Esophagus (tissue), 2 donors: ENCODE measurements around the gene PCDHGA6. TPM values are rescaled to one million over a fixed set of nuclear protein-coding genes. Genes with fewer than 3 reads are reported as not detected.
A peak's percentile ranks its signal among the peaks of the same experiment; 100 is the strongest.
"Not testable (repeated sequence)": the region's sequence is repeated elsewhere in the genome, so short reads cannot be mapped to it uniquely, and the experiment has no call there.

Experiments
- H3K27ac ChIP-seq, 2 donors: one replicate each; pipeline ENCODE4 v1.5.1; 2013; ENCODE audit warnings: low read depth in 2 of 2, mild to moderate bottlenecking in 2 of 2, inconsistent platforms in 1 of 2, low read length in 1 of 2, moderate library complexity in 1 of 2
- H3K27me3 ChIP-seq, 2 donors: one replicate each; pipeline ENCODE4 v1.6.1; 2013; ENCODE audit warnings: low read length in 2 of 2, control low read depth in 1 of 2, mild to moderate bottlenecking in 1 of 2; ENCODE audit not compliant: insufficient read depth in 2 of 2, control insufficient read depth in 1 of 2
- H3K36me3 ChIP-seq, 2 donors: one replicate each; pipeline ENCODE4 v1.6.1; 2013; ENCODE audit warnings: low read length in 1 of 2; ENCODE audit not compliant: control insufficient read depth in 2 of 2, insufficient read depth in 2 of 2
- H3K4me1 ChIP-seq, 2 donors: one replicate each; pipeline ENCODE4 v1.6.1; 2013; ENCODE audit warnings: low read length in 1 of 2; ENCODE audit not compliant: control insufficient read depth in 2 of 2, insufficient read depth in 2 of 2
- H3K4me3 ChIP-seq, 2 donors: one replicate each; pipeline ENCODE4 v1.5.1; 2013; ENCODE audit warnings: low read length in 2 of 2, mild to moderate bottlenecking in 2 of 2, low read depth in 1 of 2, moderate library complexity in 1 of 2
- H3K9me3 ChIP-seq, 2 donors: one replicate each; pipeline ENCODE4 v1.6.1; 2013; ENCODE audit warnings: mild to moderate bottlenecking in 2 of 2, low read depth in 1 of 2, low read length in 1 of 2, moderate library complexity in 1 of 2; ENCODE audit not compliant: control insufficient read depth in 2 of 2, insufficient read depth in 1 of 2
- WGBS, 2 donors: extraction: QIAGEN DNeasy Blood & Tissue Kit; methylation state at CpG; one replicate each; pipeline ENCODE4 v1.1.7; 2013; 5-methylcytosine and 5-hydroxymethylcytosine counted together
- polyA plus RNA-seq, 2 donors: library from polyadenylated mRNA; stranded (reverse); fragments of 200-250 nt; gene quantifications; one replicate each; pipeline ENCODE4 v1.2.3, GENCODE V29; 2013
- donor health status: healthy with polysubstance abuse.
- donor health status: Bipolar disorder and iron deficiency.

Gene PCDHGA6
- polyA plus RNA-seq: under 1 TPM; 0.36 to 0.63 TPM

- Histone ChIP-seq H3K4me1 (peaks cover 3% of the 10 kb centered on the region in 2 donors), H3K27me3 (peaks cover 0 to 8% of the 10 kb centered on the region in 2 donors), H3K9me3 (peaks cover 42 to 62% of the 10 kb centered on the region in 2 donors), H3K27ac (no peak within 1 kb of the TSS), H3K36me3 (no peaks in the 10 kb centered on the region), H3K4me3 (no peak within 1 kb of the TSS)
- 19 to 25% methylated on average over 27 of the region's 27 CpGs for WGBS, 2 donors
Observed at GRCh38 chr5:141373673-141374317, at the start of gene PCDHGA6. PCDHGA6 (plus strand) TSS chr5:141373891; CDS start chr5:141374084, 193 bp downstream.

- no peaks in the 10 kb centered on the region for H3K4me1 ChIP-seq
- peak overlapping the region; percentile 35 to 44 for H3K4me3 ChIP-seq
- WGBS, 2 donors: 16% methylated on average over 27 of the region's 27 CpGs
- no peaks in the 10 kb centered on the region for H3K27me3 ChIP-seq
- no peaks in the 10 kb centered on the region for H3K36me3 ChIP-seq
- peaks cover 5 to 26% of the 10 kb centered on the region in 2 donors for H3K9me3 ChIP-seq
- no peak overlapping the region for H3K27ac ChIP-seq
Observed at GRCh38 chr5:141326088-141326854, 47.4 kb upstream of the PCDHGA6 start.

- H3K27ac ChIP-seq: no peak overlapping the region
- 68 to 85% methylated on average over 8 of the region's 8 CpGs for WGBS, 2 donors
- H3K4me3 ChIP-seq: no peak overlapping the region
- peaks cover 12 to 36% of the 10 kb centered on the region in 2 donors for H3K9me3 ChIP-seq
- H3K4me1 ChIP-seq: no peaks in the 10 kb centered on the region
- peaks cover 0 to 4% of the 10 kb centered on the region in 2 donors for H3K27me3 ChIP-seq
- no peaks in the 10 kb centered on the region for H3K36me3 ChIP-seq
Observed at GRCh38 chr5:141328231-141328630, 45.5 kb upstream of the PCDHGA6 start.

- H3K27ac ChIP-seq: no peak within 1 kb of the TSS
- no peaks in the 10 kb centered on the region for H3K4me1 ChIP-seq
- 22 to 23% methylated on average over 21 of the region's 21 CpGs for WGBS, 2 donors
- H3K27me3 ChIP-seq: peaks cover 0 to 4% of the 10 kb centered on the region in 2 donors
- H3K4me3 ChIP-seq: peak within 1 kb of the TSS in 1 of 2 donors; percentile 18
- peaks cover 15 to 36% of the 10 kb centered on the region in 2 donors for H3K9me3 ChIP-seq
- H3K36me3 ChIP-seq: no peaks in the 10 kb centered on the region
Observed at GRCh38 chr5:141330299-141331080, 43.2 kb upstream of the PCDHGA6 start, which contains the start of gene PCDHGA1. PCDHGA1 (plus strand) TSS chr5:141330514.

- not testable (repeated sequence) for H3K4me3 ChIP-seq, H3K4me1 ChIP-seq, H3K36me3 ChIP-seq, H3K27ac ChIP-seq, H3K27me3 ChIP-seq
- WGBS, 2 donors: 44 to 53% methylated on average over 33 to 39 of the region's 39 CpGs
- peaks cover 15 to 30% of the 10 kb centered on the region in 2 donors for H3K9me3 ChIP-seq
Observed at GRCh38 chr5:141332571-141332970, 41.1 kb upstream of the PCDHGA6 start.

- Histone ChIP-seq H3K36me3 (no peaks in the 10 kb centered on the region), H3K27ac (no peak within 1 kb of the TSS), H3K4me3 (peak within 1 kb of the TSS; percentile 14 to 20), H3K27me3 (peaks cover 0 to 11% of the 10 kb centered on the region in 2 donors), H3K9me3 (peaks cover 15 to 29% of the 10 kb centered on the region in 2 donors), H3K4me1 (no peaks in the 10 kb centered on the region)
- WGBS, 2 donors: 15 to 17% methylated on average over 27 of the region's 27 CpGs
Observed at GRCh38 chr5:141338538-141339306, 35.0 kb upstream of the PCDHGA6 start, which contains the start of gene PCDHGA2. PCDHGA2 (plus strand) TSS chr5:141338760.

GRCh38 chr5:141340781-141341354 lies 32.8 kb upstream of the PCDHGA6 start:
- peaks cover 22 to 41% of the 10 kb centered on the region in 2 donors for H3K9me3 ChIP-seq
- H3K27ac ChIP-seq, H3K36me3 ChIP-seq, H3K4me3 ChIP-seq, H3K4me1 ChIP-seq: not testable (repeated sequence)
- 60 to 63% methylated on average over 38 to 45 of the region's 45 CpGs for WGBS, 2 donors
- peaks cover 0 to 13% of the 10 kb centered on the region in 2 donors for H3K27me3 ChIP-seq

- no peak overlapping the region for H3K27ac ChIP-seq
- no peaks in the 10 kb centered on the region for H3K36me3 ChIP-seq
- no peak overlapping the region for H3K4me3 ChIP-seq
- H3K9me3 ChIP-seq: peaks cover 22 to 46% of the 10 kb centered on the region in 2 donors
- H3K27me3 ChIP-seq: peaks cover 0 to 13% of the 10 kb centered on the region in 2 donors
- no peaks in the 10 kb centered on the region for H3K4me1 ChIP-seq
- WGBS, 2 donors: 11 to 15% methylated on average over 1 of the region's 1 CpG
Observed at GRCh38 chr5:141342773-141343172, 30.9 kb upstream of the PCDHGA6 start.
